Measurements from ENCODE around the gene FRMPD4. TPM values are rescaled to one million over a fixed set of nuclear protein-coding genes. Genes with fewer than 3 reads are reported as not detected.

The FRMPD4 gene
- total and polyA plus RNA-seq, 12 donors: 0.03 to 4.1 (median 2.0) TPM

GRCh38 chrX:12352922-12353321 lies 214.6 kb downstream of the FRMPD4 start:
- TF ChIP-seq, protein P1, sequence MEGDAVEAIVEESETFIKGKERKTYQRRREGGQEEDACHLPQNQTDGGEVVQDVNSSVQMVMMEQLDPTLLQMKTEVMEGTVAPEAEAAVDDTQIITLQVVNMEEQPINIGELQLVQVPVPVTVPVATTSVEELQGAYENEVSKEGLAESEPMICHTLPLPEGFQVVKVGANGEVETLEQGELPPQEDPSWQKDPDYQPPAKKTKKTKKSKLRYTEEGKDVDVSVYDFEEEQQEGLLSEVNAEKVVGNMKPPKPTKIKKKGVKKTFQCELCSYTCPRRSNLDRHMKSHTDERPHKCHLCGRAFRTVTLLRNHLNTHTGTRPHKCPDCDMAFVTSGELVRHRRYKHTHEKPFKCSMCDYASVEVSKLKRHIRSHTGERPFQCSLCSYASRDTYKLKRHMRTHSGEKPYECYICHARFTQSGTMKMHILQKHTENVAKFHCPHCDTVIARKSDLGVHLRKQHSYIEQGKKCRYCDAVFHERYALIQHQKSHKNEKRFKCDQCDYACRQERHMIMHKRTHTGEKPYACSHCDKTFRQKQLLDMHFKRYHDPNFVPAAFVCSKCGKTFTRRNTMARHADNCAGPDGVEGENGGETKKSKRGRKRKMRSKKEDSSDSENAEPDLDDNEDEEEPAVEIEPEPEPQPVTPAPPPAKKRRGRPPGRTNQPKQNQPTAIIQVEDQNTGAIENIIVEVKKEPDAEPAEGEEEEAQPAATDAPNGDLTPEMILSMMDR (IDR thresholded peaks at IDR 0.05): no peak
- Histone ChIP-seq H3K4me1 (no peaks in the 10 kb centered on the region), H3K36me3 (no peaks in the 10 kb centered on the region), H3K9me3 (no peaks in the 10 kb centered on the region), H3K27me3 (peaks cover 0 to 12% (median 0%) of the 10 kb centered on the region in 7 donors), H3K27ac (no peak overlapping the region), H3K4me3 (no peak overlapping the region)
- DNase-seq: no peak
- no peak for ATAC-seq
- WGBS, 2 donors: 87 to 90% methylated on average over 5 of the region's 5 CpGs
- intact Hi-C loops (cut with DNase I): no loop called here

DNA sequence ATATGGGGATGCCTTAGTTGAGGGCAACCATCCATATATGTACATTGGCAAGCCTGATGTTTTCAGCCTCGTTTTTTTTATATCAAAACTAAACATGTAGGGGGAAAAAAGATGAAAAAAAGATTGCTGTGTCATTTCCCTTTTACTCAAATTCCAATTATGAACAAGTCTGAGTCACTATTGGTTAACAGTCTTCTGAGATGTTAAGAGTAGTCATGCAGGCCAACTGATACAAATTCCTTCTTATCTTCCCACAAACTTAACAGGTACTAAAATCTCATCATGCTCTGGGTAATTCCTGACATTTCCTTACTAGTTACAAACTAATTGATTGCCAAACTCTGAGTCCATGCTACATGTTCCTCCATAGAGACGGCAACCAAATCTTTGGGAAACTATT lies 222.1 kb downstream of the FRMPD4 start:
- no peak for ATAC-seq
- H3K4me1 ChIP-seq: no peaks in the 10 kb centered on the region
- TF ChIP-seq, protein P1 (IDR thresholded peaks at IDR 0.05): no peak
- no peaks in the 10 kb centered on the region for H3K27me3 ChIP-seq
- no peak overlapping the region for H3K27ac ChIP-seq
- DNase-seq: no peak
- intact Hi-C loops (cut with DNase I): no loop called here
- WGBS, 2 donors: 51 to 70% methylated on average over 2 of the region's 2 CpGs
- no peaks in the 10 kb centered on the region for H3K36me3 ChIP-seq
- no peaks in the 10 kb centered on the region for H3K9me3 ChIP-seq
- H3K4me3 ChIP-seq: no peak overlapping the region

GRCh38 chrX:12360986-12361598 lies 222.8 kb downstream of the FRMPD4 start:
- DNase-seq (no peak), ATAC-seq (no peak)
- H3K36me3 ChIP-seq: no peaks in the 10 kb centered on the region
- no peaks in the 10 kb centered on the region for H3K9me3 ChIP-seq
- no peaks in the 10 kb centered on the region for H3K4me1 ChIP-seq
- no peak overlapping the region for H3K27ac ChIP-seq
- no peak overlapping the region for H3K4me3 ChIP-seq
- TF ChIP-seq, protein P1 (IDR thresholded peaks at IDR 0.05): no peak
- no peaks in the 10 kb centered on the region for H3K27me3 ChIP-seq
- intact Hi-C loops (cut with DNase I): no loop called here

GRCh38 chrX:12363216-12363615 lies 224.9 kb downstream of the FRMPD4 start:
- DNase-seq (no peak), ATAC-seq (no peak)
- Histone ChIP-seq H3K36me3 (no peaks in the 10 kb centered on the region), H3K9me3 (no peaks in the 10 kb centered on the region), H3K4me3 (no peak overlapping the region), H3K27ac (no peak overlapping the region), H3K27me3 (no peaks in the 10 kb centered on the region), H3K4me1 (no peaks in the 10 kb centered on the region)
- WGBS, 2 donors: 87 to 92% methylated on average over 2 of the region's 2 CpGs
- TF ChIP-seq, protein P1 (IDR thresholded peaks at IDR 0.05): no peak
- intact Hi-C loops (cut with DNase I): no loop called here
